Erythroblast (primary cell): ENCODE results near the gene TAF13.

Experiments used
- GATA1 ChIP-seq: IDR thresholded peaks from 2 replicates; pipeline ENCODE4 v1.6.1; 2011; ENCODE audit warnings: low read depth, mild to moderate bottlenecking, control low read depth, low read length, moderate library complexity
- POLR2A ChIP-seq: IDR thresholded peaks from 2 replicates; pipeline ENCODE4 v1.6.1; 2011; ENCODE audit warnings: mild to moderate bottlenecking, low read length

DNA sequence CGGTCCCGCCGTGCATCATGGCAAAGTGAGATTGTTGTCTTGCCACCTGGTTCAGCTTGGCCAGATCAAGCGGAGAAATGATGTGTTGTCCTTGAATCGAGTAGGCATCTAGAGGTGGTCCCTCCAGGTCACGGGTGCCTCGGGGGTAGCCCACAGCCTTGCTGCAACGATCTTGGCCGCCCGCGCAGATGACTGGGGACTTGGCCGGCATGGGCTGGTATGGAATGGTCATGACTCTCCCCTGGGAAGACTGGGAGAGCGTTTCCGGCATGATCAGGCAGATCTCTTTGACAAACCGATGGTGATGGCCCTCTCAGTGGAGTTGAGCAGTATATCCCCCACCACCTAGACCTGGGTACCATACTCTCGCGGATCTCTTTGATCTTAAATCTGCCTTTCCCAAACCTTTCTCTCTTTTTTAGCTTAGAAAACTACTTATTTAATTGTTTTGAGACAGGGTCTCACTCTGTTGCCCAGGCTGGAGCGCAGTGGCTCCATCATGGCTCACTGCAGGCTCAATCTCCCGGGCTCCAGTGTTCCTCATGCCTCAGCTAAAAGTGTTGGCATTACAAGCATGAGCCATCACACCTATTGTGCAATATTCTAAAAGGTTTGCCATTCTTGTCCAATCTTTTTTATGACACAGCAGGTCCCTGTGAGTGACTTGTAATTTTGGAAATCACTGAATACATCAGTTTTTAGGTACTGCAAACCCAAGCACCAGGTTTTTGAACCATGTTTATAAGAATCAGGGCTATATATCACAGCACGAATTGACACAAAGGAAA is 28.8 kb upstream of the TAF13 start:
- TF ChIP-seq POLR2A (no peak), GATA1 (no peak)
